Motor neuron (in vitro differentiated cells): ENCODE data around the gene CCDC154. TPM values are rescaled to one million over a fixed set of nuclear protein-coding genes. Genes with fewer than 3 reads are reported as not detected.

ENCODE experiments used
- ATAC-seq, 8 experiments: fragments of 200-7000 bp; cut with Tn5 transposase; replicated peaks in 6 of 8; 2 replicates each; pipeline ENCODE4 v1.8.0; 2021; ENCODE audit warnings: mild to moderate bottlenecking in 8 of 8, moderate library complexity in 8 of 8
- H3K27ac ChIP-seq, 2 donors: fragments of 250-450 bp; sonication (Bioruptor Pico); 2 replicates each; pipeline ENCODE4 v1.9.0; 2021; ENCODE audit warnings: antibody characterized with exemption in 2 of 2, mild to moderate bottlenecking in 2 of 2, moderate library complexity in 1 of 2
- H3K4me1 ChIP-seq, 2 donors: fragments of 250-450 bp; sonication (Bioruptor Pico); replicated peaks in 1 of 2; 2 replicates each; pipeline ENCODE4 v1.6.1; 2021; ENCODE audit warnings: antibody characterized with exemption in 2 of 2, mild to moderate bottlenecking in 2 of 2, moderate library complexity in 1 of 2
- H3K4me3 ChIP-seq, 5 donors: fragments of 250-450 bp; sonication (Bioruptor Pico); 2 replicates each; pipeline ENCODE4 v1.9.0; 2021; ENCODE audit warnings: antibody characterized with exemption in 5 of 5, mild to moderate bottlenecking in 5 of 5, moderate library complexity in 4 of 5
- WGBS, 10 experiments: fragments of 450-650 bp; shearing (Covaris generic); methylation state at CpG; one replicate each; pipeline ENCODE4 v1.0.0; 2022; 5-methylcytosine and 5-hydroxymethylcytosine counted together
- in situ Hi-C, 9 experiments: fragments of 400-800 bp; cut with MboI; loops; one replicate each; pipeline ENCODE4 v1.15.0; 2021; ENCODE audit warnings: low sequenced_read_pairs in 9 of 9, low pct_unique_long_range_greater_than_20kb in 2 of 9; ENCODE audit not compliant: unreplicated experiment in 9 of 9
- total RNA-seq, 8 experiments: library from RNA; unstranded; fragments of 300-600 nt; gene quantifications; 2 replicates each; pipeline versions ENCODE4 v1.2.3 to v1.2.4, GENCODE V29; 2022

The CCDC154 gene
- total RNA-seq, 8 experiments from 2014 or later: 0.13 to 1.4 (median 0.64) TPM

DNA sequence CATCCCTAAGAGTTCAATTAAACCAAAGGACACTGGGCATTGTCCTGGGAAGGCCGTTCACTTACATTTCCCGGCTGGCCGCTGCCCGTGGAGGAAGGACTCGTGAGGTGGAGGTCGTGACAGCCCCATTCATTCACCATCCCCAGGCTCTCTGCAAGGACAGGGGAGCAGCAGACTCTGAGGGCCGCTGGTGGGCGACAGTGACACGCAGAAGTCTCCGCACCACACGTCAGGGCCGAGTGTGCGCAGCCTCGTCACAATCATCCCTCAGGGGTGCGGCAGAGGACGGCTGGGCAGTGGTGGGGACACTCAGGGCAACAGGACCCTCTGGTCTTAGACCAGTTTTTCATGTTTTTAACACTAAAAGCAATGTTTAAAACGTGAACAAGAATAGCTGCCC is 51.5 kb downstream of the CCDC154 start:
- Histone ChIP-seq H3K27ac (no peak overlapping the region), H3K4me1 (no peaks in the 10 kb centered on the region), H3K4me3 (no peak overlapping the region)
- in situ Hi-C loops: no loop called here
- 63 to 96% (median 81%) methylated on average over 3 to 7 of the region's 17 CpGs; no CpG with 5 or more reads in 6 of the 10 experiments for WGBS, 10 experiments
- no peak for ATAC-seq

DNA sequence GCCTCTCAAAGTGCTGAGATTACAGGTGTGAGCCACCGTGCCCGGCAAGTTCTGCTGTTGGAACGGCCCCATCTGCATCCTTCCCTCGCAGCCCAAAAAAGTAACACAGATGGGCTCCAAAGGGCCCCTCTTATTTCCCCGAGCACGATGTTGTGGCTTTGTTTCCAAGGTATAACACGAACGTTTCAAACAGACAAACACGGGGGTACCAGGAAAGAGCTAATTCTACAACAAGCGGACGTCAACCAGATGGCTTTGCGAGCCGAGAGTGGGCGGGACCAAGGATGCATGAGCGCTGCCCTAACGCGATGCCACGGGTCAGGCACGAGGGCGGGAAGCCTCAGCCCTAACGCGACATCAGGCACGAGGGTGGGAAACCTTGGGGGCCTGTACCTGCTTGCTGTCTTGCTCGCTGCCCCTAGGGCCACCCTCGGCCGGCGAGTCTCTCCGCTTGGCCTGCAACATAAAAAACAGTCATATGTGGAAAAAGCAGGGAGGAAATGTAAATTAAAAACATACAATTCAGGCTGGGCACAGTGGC is 54.0 kb downstream of the CCDC154 start:
- Histone ChIP-seq H3K27ac (no peak overlapping the region), H3K4me1 (no peaks in the 10 kb centered on the region), H3K4me3 (no peak overlapping the region)
- in situ Hi-C loops: no loop called here
- no peak for ATAC-seq
- 60 to 97% (median 83%) methylated on average over 1 to 7 of the region's 28 CpGs; no CpG with 5 or more reads in 6 of the 10 experiments for WGBS, 10 experiments

- 80 to 86% (median 83%) methylated on average over 1 to 2 of the region's 7 CpGs; no CpG with 5 or more reads in 7 of the 10 experiments for WGBS, 10 experiments
- in situ Hi-C loops: no loop called here
- Histone ChIP-seq H3K27ac (no peak overlapping the region), H3K4me1 (no peaks in the 10 kb centered on the region), H3K4me3 (no peak overlapping the region)
- ATAC-seq: no peak
These were observed 54.6 kb downstream of the CCDC154 start for GRCh38 chr16:1389762-1390161.

DNA sequence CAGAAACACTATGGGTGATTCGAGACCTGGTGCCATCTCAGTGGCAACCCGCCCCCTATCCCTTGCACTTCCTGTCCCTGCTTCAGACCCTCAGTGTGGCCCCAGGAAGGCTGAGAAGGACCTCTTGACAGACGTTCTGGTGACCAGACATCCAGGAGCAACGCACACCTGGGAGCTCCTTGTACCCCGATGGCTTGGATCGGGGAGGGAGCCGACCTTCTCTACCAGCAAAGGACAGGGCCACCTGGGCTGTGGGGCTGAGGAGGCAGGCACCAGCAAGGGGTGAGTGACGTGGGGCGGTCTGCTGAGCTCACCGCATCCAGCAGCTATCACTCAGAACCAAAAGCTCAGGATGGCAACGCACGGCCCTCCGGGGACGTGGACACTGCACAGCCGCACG is 57.0 kb downstream of the CCDC154 start:
- WGBS, 10 experiments: 70 to 100% (median 90%) methylated on average over 1 to 3 of the region's 16 CpGs; no CpG with 5 or more reads in 6 of the 10 experiments
- Histone ChIP-seq H3K4me1 (no peaks in the 10 kb centered on the region), H3K4me3 (no peak overlapping the region), H3K27ac (no peak overlapping the region)
- in situ Hi-C loops: no loop called here
- no peak for ATAC-seq

GRCh38 chr16:1385232-1385631 is 59.1 kb downstream of the CCDC154 start:
- 80 to 88% (median 80%) methylated on average over 1 to 24 of the region's 39 CpGs; no CpG with 5 or more reads in 7 of the 10 experiments for WGBS, 10 experiments
- no peak for ATAC-seq
- H3K27ac ChIP-seq: no peak overlapping the region
- in situ Hi-C loops: no loop called here
- H3K4me3 ChIP-seq: no peak overlapping the region
- no peaks in the 10 kb centered on the region for H3K4me1 ChIP-seq

Other genes starting within 250 kb of the CCDC154 start
- gene TPSG1, start 219.3 kb downstream of the CCDC154 start, total RNA-seq: 1 to 10 TPM in 1 of 8 experiments, under 1 TPM in 2, not detected in 5; 0.11 to 1.1 (median 0.52) TPM
- under 1 TPM in 3 of 8 experiments, not detected in 5; 0.25 to 0.62 (median 0.51) TPM for gene TPSB2, start 214.4 kb downstream of the CCDC154 start, total RNA-seq
- under 1 TPM in 4 of 8 experiments, not detected in 4; 0.31 to 0.81 (median 0.46) TPM for gene TPSAB1, start 203.9 kb downstream of the CCDC154 start, total RNA-seq
- gene TPSD1, start 188.5 kb downstream of the CCDC154 start, total RNA-seq: under 1 TPM in 3 of 8 experiments, not detected in 5; 0.14 to 0.28 (median 0.24) TPM
- gene UBE2I, start 134.9 kb downstream of the CCDC154 start, total RNA-seq: 100 to 1,000 TPM in 3 of 8 experiments, 10 to 100 TPM in 5; 34.9 to 122 (median 59.1) TPM
- gene BAIAP3, start 110.9 kb downstream of the CCDC154 start, total RNA-seq: 10 to 100 TPM in 2 of 8 experiments, 1 to 10 TPM in 4, under 1 TPM in 2; 0.40 to 85.8 (median 4.7) TPM
- 10 to 100 TPM; 26.5 to 63.6 (median 39.8) TPM for gene TSR3, start 92.7 kb downstream of the CCDC154 start, total RNA-seq
- 10 to 100 TPM; 13.4 to 90.4 (median 32.8) TPM for gene GNPTG, start 92.6 kb downstream of the CCDC154 start, total RNA-seq
- 10 to 100 TPM in 3 of 8 experiments, 1 to 10 TPM in 5; 4.0 to 34.7 (median 8.5) TPM for gene UNKL, start 29.9 kb downstream of the CCDC154 start, total RNA-seq
- 10 to 100 TPM; 15.7 to 24.9 (median 20.5) TPM for gene UQCC4, start 23.8 kb downstream of the CCDC154 start, total RNA-seq
- 1 to 10 TPM in 1 of 8 experiments, under 1 TPM in 3, not detected in 4; 0.29 to 1.2 (median 0.46) TPM for gene PERCC1, start 13.5 kb downstream of the CCDC154 start, total RNA-seq
- 10 to 100 TPM; 10.0 to 58.5 (median 27.4) TPM for gene CLCN7, start 30.5 kb upstream of the CCDC154 start, total RNA-seq
- gene PTX4, start 44.4 kb upstream of the CCDC154 start, total RNA-seq: under 1 TPM in 4 of 8 experiments, not detected in 4; 0.11 to 0.46 (median 0.16) TPM
- 10 to 100 TPM in 7 of 8 experiments, 1 to 10 TPM in 1; 8.1 to 37.8 (median 15.2) TPM for gene TELO2, start 48.8 kb upstream of the CCDC154 start, total RNA-seq
- 1 to 10 TPM in 3 of 8 experiments, under 1 TPM in 4, not detected in 1; 0.05 to 3.0 (median 0.71) TPM for gene TMEM204, start 89.1 kb upstream of the CCDC154 start, total RNA-seq
- gene IFT140, start 167.5 kb upstream of the CCDC154 start, total RNA-seq: 10 to 100 TPM; 11.1 to 35.3 (median 19.5) TPM
- gene CRAMP1, start 167.8 kb upstream of the CCDC154 start, total RNA-seq: 10 to 100 TPM in 5 of 8 experiments, 1 to 10 TPM in 3; 7.0 to 24.8 (median 11.0) TPM
- gene JPT2, start 233.7 kb upstream of the CCDC154 start, total RNA-seq: 10 to 100 TPM; 19.3 to 96.7 (median 34.8) TPM